Upper lobe of left lung (tissue), 4 donors: Measurements from ENCODE around the gene KCNMA1.

Source experiments
- CTCF ChIP-seq, 6 experiments: fragments of 450-650 bp in 4 of 6; fragments of 200-600 bp in 2 of 6; sonication (generic) in 2 of 6; IDR thresholded peaks; one replicate each; pipeline ENCODE4 v1.5.1; 2016 to 2019; ENCODE audit warnings: antibody characterized with exemption in 6 of 6
- EP300 ChIP-seq, 4 donors: sonication (generic); formaldehyde crosslinking; IDR thresholded peaks; one replicate each; pipeline ENCODE4 v1.5.1; 2017; ENCODE audit warnings: antibody characterized with exemption in 4 of 4, control low read depth in 2 of 4
- POLR2A ChIP-seq, 4 donors: fragments of 450-650 bp; IDR thresholded peaks; one replicate each; pipeline ENCODE4 v1.5.1; 2016 to 2017; ENCODE audit warnings: antibody characterized with exemption in 4 of 4, mild to moderate bottlenecking in 2 of 4
- POLR2AphosphoS5 ChIP-seq, 2 donors: sonication (generic); formaldehyde crosslinking; IDR thresholded peaks; one replicate each; pipeline ENCODE4 v1.5.1; 2017; ENCODE audit warnings: antibody characterized with exemption in 2 of 2

DNA sequence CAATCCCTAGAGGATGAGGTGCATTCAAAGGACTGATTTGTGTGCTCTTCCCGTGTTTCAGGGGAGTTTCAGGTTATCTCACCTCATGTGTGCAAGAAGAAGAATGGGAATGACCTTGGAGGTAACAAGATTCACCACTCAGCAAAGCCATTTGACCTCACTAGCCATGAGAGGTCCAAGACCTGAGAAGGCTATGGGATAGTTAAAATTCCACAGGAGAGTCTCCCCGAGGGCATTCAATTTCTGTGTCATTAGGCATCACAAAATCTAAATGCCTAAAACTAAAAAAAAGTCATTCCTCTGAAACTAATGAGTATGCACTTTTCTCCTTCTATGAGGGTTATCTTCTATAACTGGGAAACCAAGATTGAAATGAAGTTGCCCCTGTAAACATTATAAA is 433.4 kb downstream of the KCNMA1 start:
- TF ChIP-seq POLR2A (IDR thresholded peaks at IDR 0.05), result no peak
- no peak for TF ChIP-seq CTCF (IDR thresholded peaks at IDR 0.05)
- TF ChIP-seq EP300 (IDR thresholded peaks at IDR 0.05), result no peak
- no peak for TF ChIP-seq POLR2AphosphoS5 (IDR thresholded peaks at IDR 0.05)
